ENCODE measurements around the gene INSIG2.

DNA sequence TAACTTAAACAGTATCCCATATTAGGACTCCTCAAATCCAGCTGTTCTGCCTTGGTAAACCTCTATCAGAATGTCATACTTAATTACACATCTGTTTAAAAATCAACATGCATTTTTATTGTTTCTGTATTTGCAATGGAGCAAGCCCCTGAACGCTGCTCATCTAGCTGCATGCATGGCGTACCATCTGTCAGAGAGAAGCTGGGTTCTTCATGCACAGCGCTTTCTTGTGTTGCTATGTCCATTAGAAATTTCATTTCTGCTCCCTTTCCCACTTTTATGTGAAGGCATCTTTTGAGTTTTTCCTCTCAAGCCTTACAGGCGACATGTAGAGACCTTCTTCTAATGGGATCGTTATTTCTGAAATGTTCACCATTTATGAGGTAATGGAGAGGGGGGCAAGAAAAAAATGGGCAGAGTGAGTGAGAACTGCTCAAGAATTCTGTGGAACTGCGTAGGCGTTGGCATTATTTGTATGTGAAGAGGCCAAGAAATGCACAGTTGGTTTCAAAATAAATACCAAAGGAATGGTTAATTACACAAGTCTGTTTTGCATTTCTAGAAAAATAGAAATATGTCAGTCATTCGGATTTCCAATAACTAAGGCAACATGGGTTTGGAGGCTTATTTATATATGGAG, 31.6 kb downstream of the INSIG2 start:
- TF ChIP-seq FOXJ3 (CRISPR knock-in tag; IDR thresholded peaks at IDR 0.05; ENCODE audit: borderline replicate concordance) (no peak), CTCF (IDR thresholded peaks at IDR 0.05) (no peak), RELA (CRISPR knock-in tag; IDR thresholded peaks at IDR 0.05; ENCODE audit: borderline replicate concordance) (no peak)
- TF ChIP-seq, protein P1, sequence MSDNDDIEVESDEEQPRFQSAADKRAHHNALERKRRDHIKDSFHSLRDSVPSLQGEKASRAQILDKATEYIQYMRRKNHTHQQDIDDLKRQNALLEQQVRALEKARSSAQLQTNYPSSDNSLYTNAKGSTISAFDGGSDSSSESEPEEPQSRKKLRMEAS (CRISPR knock-in tag; IDR thresholded peaks at IDR 0.05): no peak

Data from WTC11 (cell line).